HCT116 (cell line): ENCODE results near the gene CXCL13.

ENCODE experiments used
- EGR1 ChIP-seq: IDR thresholded peaks from 2 replicates; pipeline ENCODE4 v1.6.1; 2012; ENCODE audit warnings: low read depth
- EZH2phosphoT487 ChIP-seq: fragments of 200-600 bp; IDR thresholded peaks from 2 replicates; pipeline ENCODE4 v1.6.1; 2018; ENCODE audit warnings: antibody characterized with exemption, borderline replicate concordance
- JUND ChIP-seq: IDR thresholded peaks from 2 replicates; pipeline ENCODE4 v1.6.1; 2012
- POLR2A ChIP-seq: IDR thresholded peaks from 2 replicates; pipeline ENCODE4 v1.7.0; 2011; ENCODE audit warnings: borderline replicate concordance; ENCODE audit not compliant: insufficient read depth, insufficient read length; ENCODE audit errors: extremely low read depth
- POLR2AphosphoS5 ChIP-seq: IDR thresholded peaks from 2 replicates; pipeline ENCODE4 v1.6.1; 2011; ENCODE audit warnings: mild to moderate bottlenecking, low read depth, low read length, moderate library complexity
- SIN3A ChIP-seq: IDR thresholded peaks from 2 replicates; pipeline ENCODE4 v1.6.1; 2012; ENCODE audit warnings: low read depth
- SP1 ChIP-seq: IDR thresholded peaks from 2 replicates; pipeline ENCODE4 v1.6.1; 2012; ENCODE audit warnings: low read depth
- TF ChIP-seq, protein P1 (sequence below), 3 experiments: fragments of 200-600 bp in 1 of 3; sonication (generic) in 1 of 3; IDR thresholded peaks in 2 of 3; conservative IDR thresholded peaks in 1 of 3; 2 replicates each; pipeline ENCODE4 v1.5.1; 2012 to 2017; ENCODE audit warnings: low read depth in 2 of 3, low read length in 2 of 3, antibody characterized with exemption in 1 of 3, borderline replicate concordance in 1 of 3, control low read depth in 1 of 3, mild to moderate bottlenecking in 1 of 3, mixed read lengths in 1 of 3, mixed run types in 1 of 3, moderate library complexity in 1 of 3; ENCODE audit not compliant: insufficient read depth in 1 of 3

DNA sequence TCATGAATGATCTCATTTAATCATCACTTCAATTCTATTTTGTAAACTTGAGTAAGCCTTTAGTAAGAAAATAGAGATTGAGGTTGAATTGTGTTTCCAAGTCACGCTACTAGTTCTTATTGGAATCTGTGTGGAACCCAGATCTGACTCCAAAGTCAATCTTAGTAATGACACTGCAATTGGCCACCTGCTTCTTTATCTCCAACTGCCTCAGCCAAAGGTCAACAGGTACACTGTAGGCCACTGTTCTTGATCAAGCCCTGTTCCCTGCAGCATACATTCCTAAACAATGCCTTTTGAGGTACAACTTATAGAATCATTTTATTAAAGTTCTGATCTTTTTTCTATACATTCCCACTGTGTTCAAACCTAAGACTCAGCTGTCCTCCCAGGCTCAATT is 45.5 kb upstream of the CXCL13 start:
- no peak for TF ChIP-seq JUND
- no peak for TF ChIP-seq EZH2phosphoT487
- TF ChIP-seq SP1: no peak
- TF ChIP-seq, protein P1, sequence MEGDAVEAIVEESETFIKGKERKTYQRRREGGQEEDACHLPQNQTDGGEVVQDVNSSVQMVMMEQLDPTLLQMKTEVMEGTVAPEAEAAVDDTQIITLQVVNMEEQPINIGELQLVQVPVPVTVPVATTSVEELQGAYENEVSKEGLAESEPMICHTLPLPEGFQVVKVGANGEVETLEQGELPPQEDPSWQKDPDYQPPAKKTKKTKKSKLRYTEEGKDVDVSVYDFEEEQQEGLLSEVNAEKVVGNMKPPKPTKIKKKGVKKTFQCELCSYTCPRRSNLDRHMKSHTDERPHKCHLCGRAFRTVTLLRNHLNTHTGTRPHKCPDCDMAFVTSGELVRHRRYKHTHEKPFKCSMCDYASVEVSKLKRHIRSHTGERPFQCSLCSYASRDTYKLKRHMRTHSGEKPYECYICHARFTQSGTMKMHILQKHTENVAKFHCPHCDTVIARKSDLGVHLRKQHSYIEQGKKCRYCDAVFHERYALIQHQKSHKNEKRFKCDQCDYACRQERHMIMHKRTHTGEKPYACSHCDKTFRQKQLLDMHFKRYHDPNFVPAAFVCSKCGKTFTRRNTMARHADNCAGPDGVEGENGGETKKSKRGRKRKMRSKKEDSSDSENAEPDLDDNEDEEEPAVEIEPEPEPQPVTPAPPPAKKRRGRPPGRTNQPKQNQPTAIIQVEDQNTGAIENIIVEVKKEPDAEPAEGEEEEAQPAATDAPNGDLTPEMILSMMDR (IDR thresholded peaks at IDR 0.05 in 2 of 3, conservative IDR thresholded peaks at IDR 0.05 in 1 of 3; ENCODE audit: borderline replicate concordance in 1 of 3, insufficient read depth in 1 of 3, low read depth in 2 of 3, low read length in 2 of 3): no peak
- TF ChIP-seq POLR2AphosphoS5: no peak
- TF ChIP-seq SIN3A: no peak
- TF ChIP-seq EGR1: no peak
- no peak for TF ChIP-seq POLR2A
